Epithelial cell of esophagus (primary cell): ENCODE measurements around the gene SLC30A3.

ENCODE experiments used
- DNase-seq: peaks from one replicate; pipeline ENCODE4 v3.0.0; 2010; ENCODE audit warnings: low read depth
- H3K4me3 ChIP-seq: 2 replicates; pipeline ENCODE4 v1.5.1; 2011; ENCODE audit warnings: mild to moderate bottlenecking, low read length, control low read depth
- CTCF ChIP-seq: IDR thresholded peaks from 2 replicates; pipeline ENCODE4 v1.5.1; 2011; ENCODE audit warnings: low read depth, mild to moderate bottlenecking, low read length, control low read depth, inconsistent platforms; ENCODE audit not compliant: insufficient read depth; ENCODE audit errors: missing control alignments

SLC30A3 gene

DNA sequence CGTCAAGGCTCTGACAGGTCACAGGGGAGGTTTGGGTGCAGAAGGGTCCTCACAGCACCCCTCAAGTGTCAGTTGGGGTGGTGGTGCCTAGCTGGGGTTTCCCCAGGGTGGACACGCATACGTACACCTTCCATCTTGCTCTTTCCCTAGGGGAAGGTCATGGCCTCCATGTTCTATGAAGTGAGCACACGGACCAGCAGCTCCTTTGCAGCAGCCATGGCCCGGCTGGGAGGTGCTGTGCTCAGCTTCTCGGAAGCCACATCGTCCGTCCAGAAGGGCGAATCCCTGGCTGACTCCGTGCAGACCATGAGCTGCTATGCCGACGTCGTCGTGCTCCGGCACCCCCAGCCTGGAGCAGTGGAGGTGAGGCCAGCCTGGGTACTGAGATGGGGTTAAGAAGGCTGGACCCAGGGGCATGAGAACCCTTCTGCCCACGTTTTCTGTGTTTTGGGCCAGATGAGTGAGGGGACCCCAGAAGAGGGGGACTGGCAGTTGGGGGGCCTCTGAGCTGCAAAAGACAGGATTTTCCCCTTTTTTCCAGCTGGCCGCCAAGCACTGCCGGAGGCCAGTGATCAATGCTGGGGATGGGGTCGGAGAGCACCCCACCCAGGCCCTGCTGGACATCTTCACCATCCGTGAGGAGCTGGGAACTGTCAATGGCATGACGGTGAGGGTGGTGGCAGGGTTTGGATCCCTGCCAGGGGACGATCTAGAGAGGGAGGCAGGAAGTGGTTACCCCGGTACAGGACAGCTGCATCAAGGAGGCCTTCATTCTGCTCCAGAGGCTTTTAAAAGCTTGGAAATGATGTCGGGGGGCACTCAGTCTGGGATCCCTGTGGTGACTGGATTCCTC lies 20.9 kb downstream of the SLC30A3 start:
- TF ChIP-seq CTCF: no peak
- H3K4me3 ChIP-seq: no peak overlapping the region
- DNase-seq: no peak

GRCh38 chr2:27240406-27240805 lies 22.4 kb downstream of the SLC30A3 start:
- no peak for TF ChIP-seq CTCF
- no peak overlapping the region for H3K4me3 ChIP-seq
- DNase-seq: no peak

DNA sequence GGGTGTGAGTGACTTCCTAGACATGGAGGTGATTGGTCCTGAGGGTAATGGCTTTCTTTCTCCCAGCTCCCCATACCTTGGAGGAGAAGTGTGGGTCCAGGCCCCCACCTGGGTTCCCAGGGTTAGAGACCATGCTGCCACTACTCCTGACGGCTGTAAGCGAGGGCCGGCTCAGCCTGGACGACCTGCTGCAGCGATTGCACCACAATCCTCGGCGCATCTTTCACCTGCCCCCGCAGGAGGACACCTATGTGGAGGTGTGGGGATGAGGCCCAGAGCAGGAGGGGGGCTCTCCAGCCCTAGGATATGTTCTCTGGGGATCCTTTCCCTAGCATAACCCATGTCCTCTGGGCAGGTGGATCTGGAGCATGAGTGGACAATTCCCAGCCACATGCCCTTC lies 23.9 kb downstream of the SLC30A3 start:
- DNase-seq: no peak
- H3K4me3 ChIP-seq: no peak overlapping the region
- TF ChIP-seq CTCF: no peak

DNA sequence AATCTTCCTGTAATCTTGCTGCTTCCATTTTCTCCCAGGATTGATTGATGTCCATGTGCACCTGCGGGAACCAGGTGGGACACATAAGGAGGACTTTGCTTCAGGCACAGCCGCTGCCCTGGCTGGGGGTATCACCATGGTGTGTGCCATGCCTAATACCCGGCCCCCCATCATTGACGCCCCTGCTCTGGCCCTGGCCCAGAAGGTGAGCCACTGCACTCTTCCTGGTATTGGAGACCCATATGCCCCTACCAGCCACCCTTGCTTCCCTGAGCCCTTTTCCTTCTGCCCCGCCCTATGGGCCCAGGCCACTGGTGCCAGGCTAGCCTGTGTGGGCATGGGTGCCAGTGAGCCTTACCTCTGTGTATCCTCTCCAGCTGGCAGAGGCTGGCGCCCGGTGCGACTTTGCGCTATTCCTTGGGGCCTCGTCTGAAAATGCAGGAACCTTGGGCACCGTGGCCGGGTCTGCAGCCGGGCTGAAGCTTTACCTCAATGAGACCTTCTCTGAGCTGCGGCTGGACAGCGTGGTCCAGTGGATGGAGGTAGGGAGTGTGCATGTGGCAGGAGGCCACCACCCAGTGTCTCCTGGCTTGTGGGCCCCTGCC lies 25.4 kb downstream of the SLC30A3 start:
- no peak for TF ChIP-seq CTCF
- no peak for DNase-seq
- no peak overlapping the region for H3K4me3 ChIP-seq

DNA sequence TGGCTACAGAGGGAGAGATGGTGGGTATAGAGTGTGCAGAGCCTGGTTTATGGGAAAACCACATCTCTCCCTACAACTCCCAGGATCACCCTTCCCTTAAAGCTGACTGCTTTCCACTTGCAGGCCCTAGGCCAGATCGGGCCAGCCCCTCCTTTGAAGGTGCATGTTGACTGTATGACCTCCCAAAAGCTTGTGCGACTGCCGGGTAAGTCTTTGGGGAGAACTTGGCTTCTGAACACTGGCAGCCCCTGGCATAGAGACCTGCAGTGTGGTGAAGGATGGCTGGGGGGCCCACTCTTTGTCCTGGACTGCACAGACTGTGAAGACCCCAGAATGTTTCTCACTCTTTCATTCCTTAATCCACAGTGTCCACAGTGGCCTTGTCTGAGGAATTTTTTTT lies 26.2 kb downstream of the SLC30A3 start:
- no peak for DNase-seq
- TF ChIP-seq CTCF: no peak
- no peak overlapping the region for H3K4me3 ChIP-seq

DNA sequence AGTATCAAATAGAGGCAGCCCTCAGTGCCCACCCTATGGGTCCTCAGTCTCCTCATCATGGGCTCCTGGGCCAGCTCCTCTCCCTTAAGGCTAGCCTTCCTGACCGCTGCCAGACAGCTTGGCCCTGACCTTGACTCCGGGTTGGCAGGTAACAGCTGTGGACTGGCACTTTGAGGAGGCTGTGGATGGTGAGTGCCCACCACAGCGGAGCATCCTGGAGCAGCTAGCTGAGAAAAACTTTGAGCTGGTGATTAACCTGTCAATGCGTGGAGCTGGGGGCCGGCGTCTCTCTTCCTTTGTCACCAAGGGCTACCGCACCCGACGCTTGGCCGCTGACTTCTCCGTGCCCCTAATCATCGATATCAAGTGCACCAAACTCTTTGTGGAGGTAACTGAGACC lies 26.7 kb downstream of the SLC30A3 start:
- no peak for TF ChIP-seq CTCF
- no peak overlapping the region for H3K4me3 ChIP-seq
- no peak for DNase-seq
